Endothelial cell of umbilical vein (primary cell): ENCODE data around the gene TENM4.

Experiments
- CTCF ChIP-seq, 2 donors: IDR thresholded peaks; 1 replicate in 1 of 2; 2 replicates in 1 of 2; pipeline ENCODE4 v1.5.1; 2011; ENCODE audit warnings: low read length in 2 of 2, mild to moderate bottlenecking in 2 of 2, moderate library complexity in 2 of 2, control low read depth in 1 of 2, inconsistent platforms in 1 of 2, low read depth in 1 of 2; ENCODE audit not compliant: insufficient read depth in 1 of 2; ENCODE audit errors: extremely low read depth in 1 of 2
- EZH2 ChIP-seq: IDR thresholded peaks from 2 replicates; pipeline ENCODE4 v1.6.1; 2012; ENCODE audit warnings: borderline replicate concordance, low read depth, mild to moderate bottlenecking, moderate library complexity, low read length, inconsistent platforms; ENCODE audit not compliant: severe bottlenecking
- FOS ChIP-seq: IDR thresholded peaks from 2 replicates; pipeline ENCODE4 v1.6.1; 2011; ENCODE audit warnings: mild to moderate bottlenecking, low read length, moderate library complexity, borderline replicate concordance; ENCODE audit not compliant: insufficient read depth
- GATA2 ChIP-seq: IDR thresholded peaks from 2 replicates; pipeline ENCODE4 v1.7.0; 2011; ENCODE audit warnings: low read depth, mild to moderate bottlenecking, moderate library complexity, mixed read lengths, low read length; ENCODE audit not compliant: insufficient read length, insufficient read depth
- JUN ChIP-seq: IDR thresholded peaks from 2 replicates; pipeline ENCODE4 v1.6.1; 2011; ENCODE audit warnings: borderline replicate concordance, low read depth; ENCODE audit not compliant: insufficient read length, insufficient read depth
- MAX ChIP-seq: IDR thresholded peaks from 2 replicates; pipeline ENCODE4 v1.6.1; 2011; ENCODE audit not compliant: insufficient read depth, insufficient read length
- MYC ChIP-seq: IDR thresholded peaks from one replicate; pipeline ENCODE4 v1.6.1; 2011; ENCODE audit warnings: mild to moderate bottlenecking, low read depth, low read length
- POLR2A ChIP-seq: IDR thresholded peaks from 2 replicates; pipeline ENCODE4 v1.6.1; 2012; ENCODE audit warnings: low read depth, mild to moderate bottlenecking, control low read depth, low read length
- POLR2AphosphoS5 ChIP-seq: IDR thresholded peaks from 2 replicates; pipeline ENCODE4 v1.6.1; 2012; ENCODE audit warnings: low read depth, mild to moderate bottlenecking, control low read depth, low read length, moderate library complexity; ENCODE audit not compliant: insufficient read depth

DNA sequence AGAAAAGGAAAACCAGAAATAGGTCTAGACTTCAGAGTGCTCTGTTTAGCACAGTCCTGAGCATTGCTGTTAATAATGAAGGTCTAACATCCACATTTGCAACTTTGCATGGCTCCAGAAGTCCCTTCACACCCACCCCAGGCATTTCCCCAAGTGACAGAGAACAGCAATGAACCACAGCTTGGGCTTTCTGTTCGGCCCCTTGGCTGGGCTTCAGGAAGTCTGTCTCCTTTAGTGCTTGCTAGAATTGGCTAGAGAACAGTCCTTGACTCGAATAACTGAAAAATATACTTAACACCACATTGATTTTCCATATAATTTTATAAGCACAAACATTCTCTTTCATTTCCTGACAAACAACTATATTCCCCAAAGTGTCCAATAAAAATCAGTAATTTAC is 29.3 kb upstream of the TENM4 start:
- TF ChIP-seq MAX (no peak), CTCF (IDR thresholded peaks at IDR 0.05; ENCODE audit: extremely low read depth in 1 of 2, insufficient read depth in 1 of 2, low read depth in 1 of 2, low read length in 2 of 2) (no peak), POLR2A (no peak), MYC (no peak), EZH2 (no peak), POLR2AphosphoS5 (no peak), FOS (no peak), JUN (no peak), GATA2 (no peak)
